ENCODE results near the gene PRODH. TPM values are rescaled to one million over a fixed set of nuclear protein-coding genes. Genes with fewer than 3 reads are reported as not detected.
"Not testable (repeated sequence)": the region's sequence is repeated elsewhere in the genome, so short reads cannot be mapped to it uniquely, and the experiment has no call there.

PRODH gene
- total RNA-seq, 1 experiment from 2014 or later = not detected

DNA sequence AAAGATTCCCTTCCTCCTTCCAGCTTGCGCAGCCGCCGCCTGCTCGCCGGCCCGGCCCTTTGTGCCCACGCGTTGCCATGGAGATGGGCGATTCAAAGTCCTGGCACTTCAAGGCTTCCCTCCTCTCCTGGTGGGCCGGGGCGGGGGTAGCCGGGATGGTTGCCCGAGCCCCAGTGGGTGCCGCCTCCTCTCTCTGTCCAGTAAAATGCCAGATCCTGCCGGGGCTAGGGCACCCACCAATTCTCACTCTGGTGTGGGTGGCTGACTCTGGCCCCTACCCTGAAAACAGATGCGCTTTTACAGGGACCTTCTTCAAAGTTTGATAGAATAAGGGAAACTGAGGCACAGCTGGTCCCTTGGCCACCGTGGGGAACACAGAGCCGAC is 22.2 kb upstream of the PRODH start:
- not testable (repeated sequence) for H3K36me3 ChIP-seq, DNase-seq, H3K4me3 ChIP-seq, H3K27me3 ChIP-seq, H3K9me3 ChIP-seq

DNA sequence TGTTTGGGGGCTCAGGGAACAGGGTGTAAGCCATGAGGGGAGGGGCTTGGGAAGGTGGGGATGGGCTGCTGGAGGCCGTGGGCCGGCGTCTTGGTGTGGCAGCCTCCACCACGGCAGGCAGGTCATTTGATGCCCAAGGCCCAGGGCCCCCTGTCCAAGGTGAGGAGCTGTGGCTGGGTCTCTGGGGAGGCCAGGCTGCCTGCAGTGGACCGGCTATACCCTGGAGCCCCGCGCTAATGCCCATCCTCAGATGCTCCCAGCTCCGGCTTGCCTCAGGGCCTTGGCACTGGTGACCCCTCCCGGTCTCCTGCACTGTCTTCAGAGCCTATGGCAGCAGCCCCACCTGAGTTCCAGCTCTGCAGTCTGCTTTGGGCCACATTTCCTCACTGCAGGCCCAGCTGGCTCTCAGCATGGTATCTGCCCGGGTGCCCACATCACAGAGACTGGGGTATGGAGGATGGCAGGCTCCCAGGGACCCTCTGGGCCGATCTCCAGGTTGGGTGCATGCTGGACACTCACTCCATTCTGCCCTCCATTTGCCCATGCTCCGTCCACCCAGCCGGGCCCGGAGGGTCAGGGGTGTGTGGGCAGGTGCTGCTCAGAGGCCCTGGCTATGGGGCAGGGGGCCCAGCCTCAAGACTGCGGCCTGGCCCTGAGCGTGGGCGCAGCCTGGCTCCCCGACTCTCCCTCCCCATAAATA is 21.7 kb upstream of the PRODH start:
- not testable (repeated sequence) for H3K4me3 ChIP-seq, DNase-seq, H3K9me3 ChIP-seq, H3K27me3 ChIP-seq, H3K36me3 ChIP-seq

GRCh38 chr22:18956956-18957355 is 20.9 kb upstream of the PRODH start:
- H3K36me3 ChIP-seq, H3K27me3 ChIP-seq, DNase-seq, H3K9me3 ChIP-seq, H3K4me3 ChIP-seq: not testable (repeated sequence)

DNA sequence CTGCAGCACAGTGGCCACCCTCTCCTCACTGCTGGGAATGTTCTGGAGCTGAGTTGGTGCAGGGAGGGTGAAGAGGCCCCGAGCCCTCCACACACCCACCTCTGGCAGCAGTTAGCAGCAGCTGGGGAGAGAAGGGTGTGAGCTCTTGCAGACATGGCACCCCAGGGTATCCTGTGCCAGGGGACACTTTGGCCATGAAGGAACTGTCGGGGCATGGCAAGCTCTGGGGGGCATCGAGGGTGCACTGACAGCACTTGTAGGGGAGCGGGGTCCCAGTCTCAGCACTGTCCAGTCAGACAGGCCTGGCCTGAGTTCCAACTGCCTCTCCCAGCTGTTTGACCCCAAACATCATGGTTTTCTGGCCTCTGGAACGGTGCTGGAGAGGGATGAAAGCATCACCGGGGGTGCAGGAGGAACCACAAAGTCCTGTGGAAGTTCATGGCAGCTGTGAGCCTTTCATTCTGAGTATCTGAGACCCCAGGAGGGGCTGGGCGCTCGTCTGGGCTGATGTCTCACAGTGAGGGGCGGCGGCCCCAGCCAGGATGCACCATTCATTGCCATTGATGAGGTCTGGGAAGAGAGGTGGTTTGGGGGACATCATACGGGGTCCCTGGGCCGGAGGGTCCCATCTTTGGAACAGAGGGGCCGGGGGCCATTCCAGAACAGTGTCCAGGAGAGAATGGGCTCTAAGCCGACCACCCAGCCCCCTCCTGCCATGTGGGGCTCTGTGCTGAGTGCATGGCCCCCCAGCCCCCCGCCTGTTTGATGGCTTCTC is 20.2 kb upstream of the PRODH start:
- not testable (repeated sequence) for H3K4me3 ChIP-seq, H3K9me3 ChIP-seq, H3K27me3 ChIP-seq, DNase-seq, H3K36me3 ChIP-seq

DNA sequence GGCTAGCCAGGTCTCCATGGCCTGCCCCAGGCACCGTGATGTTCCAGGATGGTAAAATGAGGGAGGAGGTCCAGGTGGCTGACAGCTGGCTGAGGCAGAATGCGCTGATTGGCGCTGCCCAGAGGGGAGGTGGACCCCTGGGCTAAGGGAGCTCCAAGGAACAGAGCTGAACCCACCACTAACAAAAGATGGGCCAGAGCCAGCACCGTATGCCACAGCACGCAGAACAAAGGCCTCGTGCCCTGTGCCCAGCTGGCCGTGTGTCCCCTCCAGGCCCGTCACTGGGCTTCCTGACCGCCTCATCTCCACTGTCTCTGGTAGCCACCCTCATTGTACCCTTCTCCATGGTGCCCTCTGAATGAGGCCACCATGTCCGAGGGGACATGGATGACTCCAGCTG is 19.6 kb upstream of the PRODH start:
- no peak for DNase-seq
- H3K4me3 ChIP-seq = no peak overlapping the region
- no peaks in the 10 kb centered on the region for H3K27me3 ChIP-seq
- H3K9me3 ChIP-seq = no peaks in the 10 kb centered on the region
- no peaks in the 10 kb centered on the region for H3K36me3 ChIP-seq

- DNase-seq = no peak
- H3K4me3 ChIP-seq = no peak overlapping the region
- H3K36me3 ChIP-seq = no peaks in the 10 kb centered on the region
- H3K27me3 ChIP-seq = no peaks in the 10 kb centered on the region
- H3K9me3 ChIP-seq = no peaks in the 10 kb centered on the region
Observed at GRCh38 chr22:18954990-18955571, 19.0 kb upstream of the PRODH start.

DNA sequence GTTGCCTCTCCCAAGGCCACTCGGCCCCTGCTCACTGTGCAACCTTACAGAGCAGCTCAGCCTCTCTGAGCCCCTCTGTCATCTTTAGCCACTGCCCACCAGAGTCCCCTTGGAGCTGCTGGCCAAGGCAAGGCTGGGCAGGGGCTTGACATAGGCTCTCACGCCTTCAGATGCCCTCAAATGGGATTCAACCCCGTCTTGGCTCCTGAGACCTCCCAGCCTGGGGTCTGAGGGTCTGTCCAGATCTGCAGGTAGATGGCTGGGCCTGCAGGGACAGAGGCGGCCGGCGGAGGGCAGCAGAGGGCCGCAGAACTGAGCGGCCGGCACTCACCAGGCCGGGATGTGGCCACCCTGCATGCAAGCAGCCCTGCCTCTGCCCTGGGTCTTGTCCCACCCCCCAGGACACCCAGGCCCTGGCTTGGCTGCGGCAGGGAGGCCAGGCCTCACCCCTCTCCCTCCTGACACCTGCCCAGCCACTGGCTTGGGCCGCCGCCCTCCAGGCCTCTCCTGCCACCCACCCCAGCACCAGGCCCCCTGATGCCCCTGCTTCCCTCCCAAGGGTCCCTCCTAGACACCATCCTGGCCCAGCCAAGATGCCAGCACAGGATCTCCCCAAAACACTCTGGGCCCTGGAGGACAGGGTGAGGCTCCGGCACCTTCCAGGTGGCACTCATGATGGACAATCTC is 18.4 kb upstream of the PRODH start:
- DNase-seq = peak; percentile 48
- not testable (repeated sequence) for H3K36me3 ChIP-seq, H3K9me3 ChIP-seq, H3K4me3 ChIP-seq, H3K27me3 ChIP-seq

GRCh38 chr22:18953128-18953527 is 17.0 kb upstream of the PRODH start:
- DNase-seq, H3K4me3 ChIP-seq, H3K36me3 ChIP-seq, H3K27me3 ChIP-seq, H3K9me3 ChIP-seq: not testable (repeated sequence)

DNA sequence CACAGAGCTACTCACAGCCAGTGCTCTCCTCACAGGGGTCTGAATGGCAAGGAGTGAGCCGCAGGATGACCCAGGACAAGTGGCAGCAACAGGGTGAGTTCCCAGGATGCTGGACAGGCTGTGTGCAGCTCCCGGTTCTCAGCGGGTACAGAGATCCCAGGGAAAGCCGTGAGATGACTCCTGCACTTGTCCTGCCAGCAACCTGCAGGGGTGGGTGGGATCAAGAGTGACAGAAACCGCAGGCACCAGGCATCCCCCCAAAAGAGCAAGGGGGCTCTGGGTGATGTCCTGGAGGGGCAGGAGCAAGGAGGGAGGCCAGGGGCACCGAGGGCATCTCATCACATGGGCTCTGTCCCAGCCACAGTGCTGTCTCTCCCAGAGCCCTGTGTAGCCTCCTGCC is 15.9 kb upstream of the PRODH start:
- no peak for DNase-seq
- H3K4me3 ChIP-seq = no peak overlapping the region
- H3K36me3 ChIP-seq = no peaks in the 10 kb centered on the region
- no peaks in the 10 kb centered on the region for H3K9me3 ChIP-seq
- no peaks in the 10 kb centered on the region for H3K27me3 ChIP-seq

DNA sequence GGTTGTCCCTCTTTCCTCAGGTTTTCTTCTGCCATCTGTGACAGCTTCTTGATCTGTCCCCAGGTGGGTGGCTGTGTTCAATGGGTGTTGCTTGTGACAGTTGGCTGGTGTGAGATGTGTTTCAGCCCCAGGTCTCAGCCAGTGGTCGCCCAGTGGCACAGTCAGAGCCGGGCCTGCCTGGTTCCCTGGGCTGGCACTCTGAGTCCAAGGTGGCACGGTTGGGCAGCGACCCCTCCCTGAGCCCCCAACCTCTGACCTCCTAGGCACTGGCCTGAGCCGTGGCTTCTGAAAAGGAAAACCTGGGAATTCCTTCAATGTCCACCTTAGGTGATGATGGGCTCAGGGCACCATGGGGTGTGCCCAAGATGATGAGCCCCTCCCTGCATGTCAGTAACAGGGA is 14.0 kb upstream of the PRODH start:
- Histone ChIP-seq H3K4me3 (no peak overlapping the region), H3K9me3 (no peaks in the 10 kb centered on the region), H3K36me3 (no peaks in the 10 kb centered on the region), H3K27me3 (no peaks in the 10 kb centered on the region)
- DNase-seq = no peak

DNA sequence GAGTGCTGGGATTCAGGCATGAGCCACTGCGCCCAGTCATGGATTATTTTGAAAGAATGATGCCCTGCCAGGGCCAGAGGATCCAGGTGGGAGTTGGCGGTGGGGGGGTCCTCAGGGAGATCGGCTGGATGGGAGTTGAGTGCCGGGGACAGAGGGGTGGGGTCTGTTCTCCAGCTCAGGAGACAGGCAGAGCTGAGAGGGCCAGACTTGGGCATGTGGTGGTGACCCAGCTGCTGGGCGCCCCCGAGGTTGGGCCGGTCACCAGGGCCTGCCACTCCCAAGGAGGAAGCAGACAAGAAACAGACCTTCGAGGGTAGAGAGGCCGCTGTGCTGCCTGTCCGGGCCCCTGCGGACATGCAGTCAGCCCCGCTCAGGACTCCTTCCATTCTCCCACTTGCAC is 11.8 kb upstream of the PRODH start:
- no peaks in the 10 kb centered on the region for H3K9me3 ChIP-seq
- H3K27me3 ChIP-seq = no peaks in the 10 kb centered on the region
- DNase-seq = no peak

DNA sequence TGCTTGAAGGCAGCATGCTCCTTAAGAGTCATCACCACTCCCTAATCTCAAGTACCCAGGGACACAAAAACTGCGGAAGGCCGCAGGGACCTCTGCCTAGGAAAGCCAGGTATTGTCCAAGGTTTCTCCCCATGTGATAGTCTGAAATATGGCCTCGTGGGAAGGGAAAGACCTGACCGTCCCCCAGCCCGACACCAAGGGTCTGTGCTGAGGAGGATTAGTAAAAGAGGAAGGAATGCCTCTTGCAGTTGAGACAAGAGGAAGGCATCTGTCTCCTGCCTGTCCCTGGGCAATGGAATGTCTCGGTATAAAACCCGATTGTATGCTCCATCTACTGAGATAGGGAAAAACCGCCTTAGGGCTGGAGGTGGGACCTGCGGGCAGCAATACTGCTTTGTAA is 11.0 kb upstream of the PRODH start:
- H3K9me3 ChIP-seq, H3K36me3 ChIP-seq, DNase-seq, H3K4me3 ChIP-seq, H3K27me3 ChIP-seq: not testable (repeated sequence)

More for the DNA sequence above, 11.8 kb upstream of the PRODH start:
- H3K36me3 ChIP-seq = no peaks in the 10 kb centered on the region
- H3K4me3 ChIP-seq = no peak overlapping the region

DNA sequence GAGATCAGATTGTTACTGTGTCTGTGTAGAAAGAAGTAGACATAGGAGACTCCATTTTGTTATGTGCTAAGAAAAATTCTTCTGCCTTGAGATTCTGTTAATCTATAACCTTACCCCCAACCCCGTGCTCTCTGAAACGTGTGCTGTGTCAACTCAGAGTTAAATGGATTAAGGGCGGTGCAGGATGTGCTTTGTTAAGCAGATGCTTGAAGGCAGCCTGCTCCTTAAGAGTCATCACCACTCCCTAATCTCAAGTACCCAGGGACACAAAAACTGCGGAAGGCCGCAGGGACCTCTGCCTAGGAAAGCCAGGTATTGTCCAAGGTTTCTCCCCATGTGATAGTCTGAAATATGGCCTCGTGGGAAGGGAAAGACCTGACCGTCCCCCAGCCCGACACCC is 2.6 kb upstream of the PRODH start:
- H3K9me3 ChIP-seq, H3K4me3 ChIP-seq, H3K36me3 ChIP-seq, H3K27me3 ChIP-seq, DNase-seq: not testable (repeated sequence)

DNA sequence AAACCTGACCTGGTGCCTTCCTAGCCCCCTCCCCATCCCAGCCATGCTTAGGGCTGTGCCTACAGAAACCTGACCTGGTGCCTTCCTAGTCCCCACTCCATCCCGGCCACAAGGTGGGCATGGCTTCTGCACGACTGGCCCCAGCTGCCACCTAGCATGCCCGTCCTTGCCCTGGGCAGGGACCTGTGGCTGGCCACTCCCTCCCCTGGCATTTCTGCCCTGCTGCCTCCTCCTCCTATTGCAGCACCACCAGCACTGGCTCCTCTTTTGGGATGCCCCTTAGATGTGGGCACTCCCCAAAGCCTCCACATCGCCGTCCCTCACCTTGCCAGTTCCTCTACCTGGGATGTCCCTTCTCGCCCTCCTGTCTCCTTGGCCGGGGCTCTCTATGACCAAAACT is 1.4 kb downstream of the PRODH start:
- H3K36me3 ChIP-seq, H3K27me3 ChIP-seq, H3K4me3 ChIP-seq, DNase-seq, H3K9me3 ChIP-seq: not testable (repeated sequence)

GRCh38 chr22:18933914-18934313 is 2.2 kb downstream of the PRODH start:
- Histone ChIP-seq H3K4me3 (no peak overlapping the region), H3K36me3 (no peaks in the 10 kb centered on the region), H3K9me3 (no peaks in the 10 kb centered on the region), H3K27me3 (no peaks in the 10 kb centered on the region)
- no peak for DNase-seq

DNA sequence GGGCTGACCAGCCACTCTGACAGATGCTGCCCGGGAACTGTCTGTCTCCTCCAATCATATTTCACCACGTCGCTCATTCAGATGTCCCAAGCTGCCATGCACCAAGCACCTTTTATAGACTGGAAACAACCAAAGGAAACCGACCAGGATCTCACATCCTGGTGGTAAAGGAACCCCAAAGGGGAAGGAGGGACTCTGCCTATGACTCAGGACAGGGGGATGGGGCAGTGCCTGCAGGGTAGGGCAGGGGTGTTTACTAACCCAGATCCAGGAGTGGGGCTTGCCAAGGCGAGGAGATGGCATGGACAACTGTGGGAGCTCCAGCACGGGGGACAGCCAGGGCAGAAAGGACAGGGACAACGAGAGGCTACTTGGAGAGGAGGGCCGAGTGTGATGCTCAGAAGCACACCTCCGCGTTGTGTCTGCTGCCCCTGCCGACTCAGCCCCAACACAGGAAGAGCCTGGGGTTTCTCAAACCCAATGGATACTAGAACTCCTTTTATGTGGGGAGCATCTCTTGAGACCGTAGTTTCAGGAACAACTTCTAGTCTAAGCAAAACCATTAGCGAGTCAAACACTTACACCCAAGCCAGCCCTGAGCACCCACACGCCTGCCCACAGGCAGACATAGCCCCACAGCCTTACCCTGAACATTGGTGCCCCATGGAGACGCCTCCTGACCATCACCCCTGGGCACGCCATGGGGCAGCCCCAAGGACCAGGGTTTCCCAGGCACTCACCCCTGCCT is 4.0 kb downstream of the PRODH start:
- H3K36me3 ChIP-seq = no peaks in the 10 kb centered on the region
- no peaks in the 10 kb centered on the region for H3K9me3 ChIP-seq
- H3K4me3 ChIP-seq = no peak overlapping the region
- no peaks in the 10 kb centered on the region for H3K27me3 ChIP-seq
- no peak for DNase-seq

DNA sequence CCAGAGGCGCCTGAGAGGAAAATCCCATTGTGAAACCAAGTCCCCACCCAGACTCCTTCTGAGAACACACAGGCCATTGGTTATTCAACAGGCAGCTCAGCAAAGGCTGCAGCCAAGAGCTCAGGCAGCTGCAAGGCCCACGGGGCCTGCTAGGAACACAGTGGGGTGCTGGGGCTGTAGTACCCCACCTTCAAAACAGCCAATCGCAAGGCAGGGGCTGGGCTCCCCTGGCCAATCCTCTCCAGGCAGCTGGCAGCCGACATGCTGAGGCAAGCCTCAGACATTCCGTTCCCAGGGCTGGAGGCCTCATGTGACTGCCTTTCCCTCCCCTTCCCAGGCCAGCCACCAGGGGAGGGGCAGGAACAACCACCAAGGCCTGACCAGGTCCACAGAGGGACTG is 6.6 kb downstream of the PRODH start:
- Histone ChIP-seq H3K27me3 (no peaks in the 10 kb centered on the region), H3K36me3 (no peaks in the 10 kb centered on the region), H3K9me3 (no peaks in the 10 kb centered on the region), H3K4me3 (no peak overlapping the region)
- no peak for DNase-seq

Data from MG63 (cell line).